ELR (cell line): Measurements from ENCODE around the gene RANGAP1.
"Not testable (repeated sequence)": the region's sequence is repeated elsewhere in the genome, so short reads cannot be mapped to it uniquely, and the experiment has no call there.

Experiments used
- DNase-seq: peaks from one replicate; pipeline ENCODE4 v3.0.0-alpha.2; 2015; ENCODE audit warnings: low read depth

Gene RANGAP1

DNA sequence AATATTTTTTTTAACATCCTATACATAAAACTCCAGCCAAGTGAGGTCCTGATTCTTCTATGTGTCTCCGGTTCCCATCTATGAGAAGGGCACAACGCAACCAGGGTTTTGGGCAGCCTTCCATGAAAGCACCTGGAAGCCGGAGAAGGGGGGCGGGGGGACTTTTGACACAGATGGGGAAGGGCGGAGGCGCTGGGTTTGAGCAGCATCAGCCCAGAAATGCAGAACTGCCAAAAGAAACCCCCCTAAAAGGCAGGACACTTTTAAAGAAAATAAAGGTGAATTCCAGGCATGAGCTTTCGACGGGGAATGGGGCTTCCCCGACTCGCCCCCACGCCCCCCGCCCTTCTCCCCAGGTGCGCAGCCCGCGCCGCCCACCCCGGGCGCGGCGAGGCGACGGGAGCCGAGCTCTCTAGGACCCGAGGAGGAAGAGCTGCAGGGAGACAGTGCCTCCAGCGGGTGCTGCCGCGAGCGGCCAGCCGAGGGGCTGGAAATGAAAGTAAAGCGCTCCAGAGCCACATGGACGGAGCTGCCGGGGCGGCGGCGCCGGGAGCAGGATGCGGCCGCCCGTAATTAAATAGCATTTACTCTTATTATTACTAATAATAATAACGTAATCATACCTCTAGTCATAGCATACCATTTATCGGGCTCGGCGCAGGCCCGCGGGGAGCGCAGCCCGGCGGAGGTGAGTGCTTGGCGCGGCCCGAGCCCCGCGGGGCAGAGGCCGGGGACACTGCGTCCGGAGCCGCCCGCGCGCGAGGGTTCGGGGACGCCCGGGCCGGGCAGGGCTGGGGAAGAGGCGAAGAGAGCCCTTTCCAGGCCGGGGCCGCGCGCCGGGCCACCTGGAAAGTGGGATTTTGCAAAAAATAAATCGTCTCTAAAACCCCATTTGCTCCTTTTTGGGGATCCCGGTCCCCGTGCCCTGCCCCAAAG lies 15.4 kb upstream of the RANGAP1 start, which contains the start of gene ZC3H7B:
TSS of gene ZC3H7B (plus strand) at position 441 of the 936 bp plus-strand sequence. CDS start 19,136 bp downstream, outside the sequence.
- DNase-seq: peak; percentile 88

DNA sequence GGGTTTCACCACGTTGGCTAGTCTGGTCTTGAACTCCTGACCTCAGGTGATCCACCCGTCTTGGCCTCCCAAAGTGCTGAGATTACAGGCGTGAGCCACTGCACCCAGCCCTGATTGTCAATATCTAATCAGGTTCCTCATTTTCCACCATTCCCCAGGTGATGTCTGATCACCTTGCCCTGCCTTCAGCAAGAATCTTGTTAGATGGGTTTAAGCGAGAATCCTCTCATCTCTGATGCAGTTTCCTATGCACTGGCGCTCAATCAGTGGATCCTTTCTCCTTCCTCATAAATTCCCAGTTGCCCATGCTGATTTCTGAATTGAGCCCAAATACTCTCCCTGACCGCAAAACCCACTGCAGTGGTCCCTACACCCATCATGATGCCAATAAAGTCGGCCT lies 14.7 kb upstream of the RANGAP1 start:
- no peak for DNase-seq

DNA sequence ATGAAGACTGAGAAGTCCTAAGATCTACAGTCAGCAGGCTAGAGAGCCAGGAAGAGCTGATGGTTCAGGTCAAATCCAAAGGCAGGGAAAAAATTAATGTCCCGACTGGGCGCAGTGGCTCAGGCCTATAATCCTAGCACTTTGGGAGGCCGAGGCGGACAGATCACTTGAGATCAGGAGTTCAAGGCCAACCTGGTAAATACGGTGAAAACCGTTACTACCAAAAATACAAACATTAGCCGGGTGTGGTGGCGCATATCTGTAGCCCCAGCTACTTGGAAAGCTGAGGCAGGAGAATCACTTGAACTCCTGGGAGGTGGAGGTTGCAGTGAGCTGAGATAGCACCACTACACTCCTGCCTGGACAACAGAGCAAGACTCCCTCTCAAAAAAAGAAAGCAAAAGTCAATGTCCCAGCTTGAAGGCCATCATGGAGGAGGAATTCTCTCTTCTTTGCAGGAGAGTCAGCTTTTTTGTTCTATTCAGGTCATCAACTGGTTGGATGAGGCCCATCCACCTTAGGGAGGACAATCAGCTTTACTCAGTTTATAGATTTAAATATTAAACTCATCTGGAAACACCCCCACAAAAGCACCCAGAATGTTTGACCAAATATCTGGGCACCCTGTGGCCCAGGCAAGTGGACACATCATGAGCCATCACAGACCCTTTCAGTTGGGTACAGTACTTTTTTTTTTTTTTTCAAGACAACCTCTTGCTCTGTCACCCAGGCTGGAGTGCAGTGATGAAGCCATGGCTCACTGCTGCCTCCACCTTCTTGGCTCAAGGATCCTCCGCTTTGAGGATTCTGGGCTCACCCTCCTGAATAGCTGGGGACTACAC lies 11.1 kb upstream of the RANGAP1 start:
- no peak for DNase-seq

DNA sequence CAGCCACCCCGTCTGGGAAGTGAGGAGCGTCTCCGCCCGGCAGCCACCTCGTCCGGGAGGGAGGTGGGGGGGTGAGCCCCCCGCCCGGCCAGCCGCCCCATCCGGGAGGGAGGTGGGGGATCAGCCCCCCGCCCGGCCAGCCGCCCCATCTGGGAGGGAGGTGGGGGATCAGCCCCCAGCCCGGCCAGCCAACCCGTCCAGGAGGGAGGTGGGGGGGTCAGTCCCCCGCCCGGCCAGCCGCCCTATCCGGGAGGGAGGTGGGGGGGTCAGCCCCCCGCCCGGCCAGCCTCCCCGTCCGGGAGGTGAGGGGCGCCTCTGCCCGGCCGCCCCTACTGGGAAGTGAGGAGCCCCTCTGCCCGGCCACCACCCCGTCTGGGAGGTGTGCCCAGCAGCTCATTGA lies 8.8 kb upstream of the RANGAP1 start:
- not testable (repeated sequence) for DNase-seq

DNA sequence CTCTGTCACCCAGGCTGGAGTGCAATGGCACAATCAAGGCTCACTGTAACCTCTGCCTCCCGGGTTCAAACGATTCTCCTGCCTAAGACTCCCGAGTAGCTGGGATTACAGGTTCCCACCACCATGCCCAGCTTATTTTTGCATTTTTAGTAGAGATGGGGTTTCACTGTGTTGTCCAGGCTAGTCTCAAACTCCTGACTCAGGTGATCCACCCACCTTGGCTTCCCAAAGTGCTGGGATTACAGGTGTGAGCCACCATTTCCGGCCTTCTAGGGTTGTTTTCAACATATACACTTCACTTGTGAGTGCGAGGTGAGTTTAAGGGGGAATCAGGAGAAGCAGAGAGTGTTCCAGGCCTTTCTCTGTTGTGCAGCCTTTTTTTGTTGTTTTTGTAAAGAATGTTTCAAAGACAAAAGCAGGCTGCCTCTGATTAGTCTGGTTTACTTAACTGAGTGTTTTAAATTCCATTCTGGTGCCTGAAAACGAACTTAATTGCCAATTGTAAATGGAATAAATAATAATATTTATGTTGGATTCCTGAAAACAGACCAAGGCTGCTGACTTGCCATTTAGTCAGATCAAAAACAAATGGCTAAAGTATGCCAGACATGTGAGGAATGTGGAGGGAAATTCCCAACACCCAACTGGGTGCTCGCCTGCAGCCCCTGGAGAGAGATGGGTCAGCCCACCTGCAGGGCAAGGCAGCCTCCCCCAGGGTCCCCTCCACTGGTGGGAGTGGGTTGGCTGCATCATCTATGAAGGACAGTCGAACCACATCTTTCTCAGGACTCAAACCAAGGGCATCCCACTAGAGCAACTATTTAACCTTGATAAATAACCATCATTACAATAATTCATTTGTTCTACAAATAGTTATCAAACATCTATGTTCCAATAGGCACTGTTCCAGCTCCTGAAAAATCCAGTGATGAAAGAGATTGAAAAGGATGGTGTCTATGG lies 4.6 kb upstream of the RANGAP1 start:
- DNase-seq: peak; percentile 96

DNA sequence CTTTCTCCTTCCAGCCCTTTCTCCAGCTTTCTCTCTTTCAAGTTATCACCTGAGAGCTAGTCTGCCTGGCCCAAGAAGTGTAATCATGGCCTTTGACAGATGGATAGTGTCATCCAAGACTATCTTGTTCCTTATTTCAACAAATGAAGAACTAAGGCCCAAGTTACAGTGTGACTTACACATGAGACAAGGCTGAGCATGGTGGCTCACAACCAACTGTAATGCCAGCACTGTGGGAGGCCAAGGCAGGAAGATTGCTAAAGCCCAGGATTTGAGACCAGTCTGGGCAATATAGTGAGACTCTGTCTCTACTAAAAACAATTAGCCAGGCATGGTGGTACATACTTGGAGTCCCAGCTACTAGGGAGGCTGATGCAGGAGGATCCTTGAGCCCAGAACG lies 3.7 kb upstream of the RANGAP1 start:
- DNase-seq: no peak

DNA sequence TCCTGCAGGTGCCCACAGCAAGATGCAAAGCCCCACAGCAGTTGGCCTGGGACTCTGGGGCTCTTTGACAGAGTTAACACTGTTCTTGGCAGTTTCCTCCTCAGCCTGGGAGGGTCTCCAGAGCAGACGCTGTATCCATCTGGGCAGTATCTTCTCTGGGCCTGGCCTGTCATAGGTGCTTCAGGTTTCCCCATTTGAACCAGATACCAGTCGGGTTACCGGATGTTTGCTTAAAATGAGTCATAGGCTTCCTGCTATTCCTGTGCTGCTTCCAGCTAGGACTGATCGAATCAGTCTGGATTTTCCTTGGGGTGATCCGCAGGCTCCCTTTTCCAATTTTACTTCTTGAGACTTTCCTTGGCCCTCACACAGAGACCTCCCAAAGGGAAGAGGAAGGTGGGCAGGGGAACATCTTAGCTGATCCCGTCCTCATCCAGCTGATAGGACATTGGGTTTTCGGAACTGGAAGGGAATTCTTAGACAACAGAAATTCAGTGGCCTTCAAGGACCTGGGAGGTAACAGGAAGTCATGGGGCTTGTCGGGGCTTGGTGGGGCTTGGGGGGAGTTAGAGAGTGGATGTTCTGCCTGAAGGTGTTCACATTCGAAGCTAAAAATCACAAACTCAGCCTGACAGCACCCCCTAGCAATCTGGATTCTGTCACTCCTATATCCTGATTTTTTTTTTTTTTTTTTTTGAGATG lies 2.4 kb upstream of the RANGAP1 start:
- DNase-seq: peak; percentile 94

GRCh38 chr22:41286639-41287091 lies 678 bp upstream of the RANGAP1 start:
- peak; percentile 77 for DNase-seq

- DNase-seq: peak; percentile 98
Observed at GRCh38 chr22:41285441-41285819, 557 bp downstream of the RANGAP1 start.

- no peak for DNase-seq
Observed at GRCh38 chr22:41284465-41284864, 1.5 kb downstream of the RANGAP1 start.

- DNase-seq: no peak
Observed at GRCh38 chr22:41280854-41281253, 5.1 kb downstream of the RANGAP1 start.

- no peak for DNase-seq
Observed at GRCh38 chr22:41280065-41280464, 5.9 kb downstream of the RANGAP1 start.

GRCh38 chr22:41274856-41275255 lies 11.1 kb downstream of the RANGAP1 start:
- no peak for DNase-seq

GRCh38 chr22:41273128-41273527 lies 12.9 kb downstream of the RANGAP1 start:
- DNase-seq: no peak

DNA sequence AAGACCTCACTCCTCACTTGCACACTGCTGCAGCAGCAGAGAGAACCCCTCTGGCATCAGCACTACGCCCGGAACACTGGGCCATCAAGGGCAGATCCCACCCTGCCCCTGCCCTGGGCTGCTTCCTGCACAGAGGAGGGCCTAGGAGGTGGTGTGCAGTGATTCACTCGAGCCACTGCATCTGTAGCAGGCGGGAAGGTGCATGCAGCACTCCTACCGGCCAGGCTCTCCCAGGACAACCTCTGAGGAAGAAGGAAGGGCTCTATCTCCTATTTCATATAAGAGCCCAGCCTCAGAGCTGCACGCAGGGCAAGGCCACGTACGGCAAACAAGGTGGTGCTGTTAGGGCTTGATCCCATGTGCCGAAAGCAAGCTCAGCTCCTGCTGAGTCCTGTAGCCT lies 14.2 kb downstream of the RANGAP1 start:
- DNase-seq: no peak

GRCh38 chr22:41267958-41268357 lies 18.0 kb downstream of the RANGAP1 start:
- DNase-seq: no peak

- no peak for DNase-seq
Observed at GRCh38 chr22:41264408-41264941, 21.5 kb downstream of the RANGAP1 start.

DNA sequence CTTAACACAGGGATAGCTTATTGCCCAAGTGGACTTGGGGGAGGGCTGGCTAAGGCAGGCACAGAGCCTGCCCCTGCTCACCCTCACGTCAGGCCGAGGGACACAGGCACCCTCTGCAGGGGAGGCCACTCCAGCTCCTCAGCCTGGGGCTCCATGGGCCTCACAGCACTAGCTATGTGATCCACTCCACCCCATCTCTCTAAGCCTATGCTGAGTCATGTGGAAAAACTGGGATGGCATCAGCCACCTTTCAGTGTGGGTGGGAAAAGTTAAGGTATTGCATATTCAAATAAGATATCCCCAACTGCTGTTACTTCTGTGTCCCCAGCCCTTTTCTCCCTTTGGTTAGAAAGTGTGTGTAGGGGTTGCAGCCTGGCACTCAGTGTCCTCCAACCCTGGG lies 22.3 kb downstream of the RANGAP1 start:
- no peak for DNase-seq

DNA sequence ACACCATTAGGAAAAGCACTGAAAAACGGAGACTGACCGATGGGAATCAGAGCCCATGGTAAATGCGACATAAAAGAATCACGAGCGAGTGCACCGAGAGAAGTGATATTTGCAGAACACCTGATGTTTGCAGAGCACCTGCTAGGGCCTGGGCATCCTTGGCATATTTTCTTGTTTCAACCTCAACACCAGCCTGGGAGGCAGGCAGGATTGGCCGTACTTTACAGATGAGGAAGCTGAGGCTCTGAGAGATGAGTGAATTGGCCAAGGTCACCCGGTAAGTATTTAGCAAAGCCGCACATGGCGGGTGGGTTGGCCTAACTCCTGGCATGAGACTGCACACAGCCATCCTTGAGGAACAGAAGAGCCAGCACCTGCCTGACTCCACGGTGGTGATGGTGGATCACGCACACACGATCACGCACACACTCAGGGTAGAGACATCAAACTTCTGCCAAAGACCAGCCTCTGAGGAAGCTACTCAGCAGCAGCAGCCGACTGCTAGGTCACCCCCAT lies 23.7 kb downstream of the RANGAP1 start:
- no peak for DNase-seq

- no peak for DNase-seq
Observed at GRCh38 chr22:41261541-41262249, 24.3 kb downstream of the RANGAP1 start.
